Skeletal muscle tissue (tissue), 4 donors: Measurements from ENCODE around the gene SP140L. TPM values are rescaled to one million over a fixed set of nuclear protein-coding genes. Genes with fewer than 3 reads are reported as not detected.

Source experiments
- H3K27ac ChIP-seq: one replicate; pipeline ENCODE4 v1.7.0; 2013; ENCODE audit warnings: mild to moderate bottlenecking, low read depth, low read length, inconsistent platforms
- H3K27me3 ChIP-seq, 3 donors: one replicate each; pipeline ENCODE4 v1.7.0; 2013; ENCODE audit warnings: low read length in 3 of 3; ENCODE audit not compliant: control insufficient read depth in 3 of 3, insufficient read depth in 3 of 3
- H3K36me3 ChIP-seq, 3 donors: one replicate each; pipeline ENCODE4 v1.7.0; 2013; ENCODE audit warnings: low read length in 3 of 3; ENCODE audit not compliant: control insufficient read depth in 3 of 3, insufficient read depth in 3 of 3
- H3K4me1 ChIP-seq, 3 donors: one replicate each; pipeline ENCODE4 v1.7.0; 2013; ENCODE audit warnings: low read length in 3 of 3, mild to moderate bottlenecking in 3 of 3; ENCODE audit not compliant: control insufficient read depth in 3 of 3, insufficient read depth in 3 of 3
- H3K4me3 ChIP-seq, 3 donors: one replicate each; pipeline ENCODE4 v1.7.0; 2013; ENCODE audit warnings: low read length in 3 of 3
- H3K9ac ChIP-seq, 3 donors: one replicate each; pipeline ENCODE4 v1.7.0; 2013; ENCODE audit warnings: low read length in 3 of 3, mild to moderate bottlenecking in 3 of 3, moderate library complexity in 2 of 3, low read depth in 1 of 3
- H3K9me3 ChIP-seq, 3 donors: one replicate each; pipeline ENCODE4 v1.7.0; 2013; ENCODE audit warnings: low read length in 3 of 3; ENCODE audit not compliant: control insufficient read depth in 3 of 3
- total RNA-seq: library from RNA; depleted of rRNA; stranded (reverse); fragments of >200 nt; gene quantifications from one replicate; pipeline ENCODE4 v1.2.3, GENCODE V29; 2014
- donor health status: Osteomylitis.

Gene SP140L
- total RNA-seq, 1 donor from 2014 or later, result 3.7 TPM

DNA sequence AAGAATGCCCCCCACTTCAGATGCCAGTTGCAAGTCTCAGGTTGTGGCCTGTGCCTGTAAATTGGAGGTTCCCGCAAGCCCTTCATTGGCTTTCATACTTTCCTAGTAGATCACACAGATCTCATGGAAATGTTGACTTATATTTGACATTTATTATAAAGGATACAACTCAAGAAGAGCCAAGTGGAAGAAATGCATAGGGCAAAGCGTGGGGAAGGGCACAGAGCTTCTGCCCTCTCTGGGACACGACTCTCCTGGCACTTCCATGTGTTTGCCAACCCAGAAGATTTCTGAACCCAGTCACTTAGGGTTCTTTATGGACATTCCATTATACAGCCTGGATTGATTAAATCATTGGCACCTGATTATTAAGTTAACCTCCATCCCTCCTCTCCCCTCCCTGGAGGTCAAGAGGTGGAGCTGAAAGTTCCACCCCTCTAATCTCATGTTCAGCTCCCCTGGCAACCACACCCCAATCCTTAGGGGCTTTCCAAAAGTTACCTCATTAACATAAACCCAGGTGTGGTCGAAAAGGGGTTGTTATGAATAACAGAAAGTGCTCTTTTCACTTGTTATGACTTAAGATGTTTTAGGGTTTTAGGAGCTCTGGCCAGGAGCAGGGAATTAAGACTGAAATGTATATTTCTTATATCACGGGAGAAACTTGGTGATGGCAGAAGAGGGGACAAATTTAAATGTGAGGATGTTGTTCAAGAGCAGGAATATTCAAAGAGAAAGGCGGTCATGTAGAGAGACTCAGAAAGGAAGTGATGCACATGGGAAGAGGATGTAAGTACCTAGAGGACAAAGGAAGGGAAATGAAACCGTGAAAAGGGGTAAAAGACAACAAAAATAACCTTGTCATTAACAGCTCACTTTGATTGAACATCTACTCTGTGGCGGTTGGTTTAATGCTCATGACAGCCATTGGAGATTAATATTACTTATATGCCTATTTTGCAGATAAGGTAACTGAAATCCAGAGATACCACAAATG lies 120.8 kb downstream of the SP140L start:
- no peak overlapping the region for H3K27ac ChIP-seq
- no peak overlapping the region for H3K4me3 ChIP-seq
- no peaks in the 10 kb centered on the region for H3K9me3 ChIP-seq
- H3K36me3 ChIP-seq, result peaks cover 18 to 46% (median 37%) of the 10 kb centered on the region in 3 donors
- H3K4me1 ChIP-seq, result no peaks in the 10 kb centered on the region
- H3K9ac ChIP-seq, result no peak overlapping the region
- no peaks in the 10 kb centered on the region for H3K27me3 ChIP-seq

DNA sequence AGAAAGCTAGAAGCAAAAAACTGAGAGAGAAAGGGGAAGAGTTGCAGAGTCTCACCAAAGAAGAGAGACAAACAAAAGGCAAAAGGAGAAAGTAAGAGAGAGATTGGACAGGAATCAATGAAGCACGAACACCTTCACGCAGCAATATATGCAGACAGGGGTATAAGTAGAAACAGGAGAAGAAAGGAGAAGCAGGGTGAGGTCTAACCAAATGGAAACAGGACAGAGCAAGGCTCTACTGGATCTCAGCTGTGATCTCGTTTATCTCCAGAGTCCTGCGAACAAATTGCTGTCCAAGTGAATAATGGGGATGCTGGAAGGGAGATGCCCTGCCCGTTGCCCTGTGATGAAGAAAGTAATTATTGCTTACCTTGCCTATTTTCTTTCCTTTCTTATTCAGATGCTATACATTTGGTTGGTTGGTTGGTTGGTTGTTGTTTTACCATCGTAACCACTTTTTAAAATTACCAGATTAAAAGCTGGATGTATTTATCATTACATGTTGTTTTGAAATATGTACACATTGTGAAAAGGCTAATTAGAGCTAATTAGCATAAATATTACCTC lies 123.0 kb downstream of the SP140L start:
- H3K4me1 ChIP-seq, result no peaks in the 10 kb centered on the region
- no peak overlapping the region for H3K9ac ChIP-seq
- H3K4me3 ChIP-seq, result no peak overlapping the region
- peaks cover 17 to 40% (median 37%) of the 10 kb centered on the region in 3 donors for H3K36me3 ChIP-seq
- no peaks in the 10 kb centered on the region for H3K27me3 ChIP-seq
- no peaks in the 10 kb centered on the region for H3K9me3 ChIP-seq
- H3K27ac ChIP-seq, result no peak overlapping the region

- Histone ChIP-seq H3K27ac (no peak overlapping the region), H3K36me3 (peaks cover 20 to 43% (median 28%) of the 10 kb centered on the region in 3 donors), H3K4me1 (no peaks in the 10 kb centered on the region), H3K27me3 (no peaks in the 10 kb centered on the region), H3K9ac (no peak overlapping the region), H3K4me3 (no peak overlapping the region), H3K9me3 (no peaks in the 10 kb centered on the region)
Measured at GRCh38 chr2:230453006-230453405, 126.0 kb downstream of the SP140L start.

Other genes with a start within 250 kb of the SP140L start
- gene SP110, start 107.2 kb upstream of the SP140L start, total RNA-seq, result 4.7 TPM
- 0.52 TPM for gene SP140, start 101.5 kb upstream of the SP140L start, total RNA-seq
- gene SP100, start 89.0 kb downstream of the SP140L start, total RNA-seq, result 24.0 TPM